A673 (cell line): ENCODE results near the gene RTEL1.

Experiments
- CTCF ChIP-seq: fragments of 300-800, 200-600 bp; sonication (generic); conservative IDR thresholded peaks from 2 replicates; pipeline ENCODE4 v1.5.1; 2017; ENCODE audit warnings: low read depth, mild to moderate bottlenecking, antibody characterized with exemption, low read length, moderate library complexity, mixed read lengths
- EZH2 ChIP-seq: fragments of 200-600 bp; sonication (generic); IDR thresholded peaks from 2 replicates; pipeline ENCODE4 v1.6.1; 2017; ENCODE audit warnings: borderline replicate concordance, low read depth, mild to moderate bottlenecking, mixed read lengths, antibody characterized with exemption, low read length; ENCODE audit not compliant: poor library complexity, severe bottlenecking

GRCh38 chr20:63740627-63741353 is 82.7 kb downstream of the RTEL1 start:
- TF ChIP-seq CTCF = 0 out of 2 replicates have a peak, but pooled peaks have one; percentile 17
- TF ChIP-seq EZH2 = no peak
